ENCODE measurements around the gene PPP1R16B.

GRCh38 chr20:38935285-38935684, 129.8 kb downstream of the PPP1R16B start:
- TF ChIP-seq, protein P1, sequence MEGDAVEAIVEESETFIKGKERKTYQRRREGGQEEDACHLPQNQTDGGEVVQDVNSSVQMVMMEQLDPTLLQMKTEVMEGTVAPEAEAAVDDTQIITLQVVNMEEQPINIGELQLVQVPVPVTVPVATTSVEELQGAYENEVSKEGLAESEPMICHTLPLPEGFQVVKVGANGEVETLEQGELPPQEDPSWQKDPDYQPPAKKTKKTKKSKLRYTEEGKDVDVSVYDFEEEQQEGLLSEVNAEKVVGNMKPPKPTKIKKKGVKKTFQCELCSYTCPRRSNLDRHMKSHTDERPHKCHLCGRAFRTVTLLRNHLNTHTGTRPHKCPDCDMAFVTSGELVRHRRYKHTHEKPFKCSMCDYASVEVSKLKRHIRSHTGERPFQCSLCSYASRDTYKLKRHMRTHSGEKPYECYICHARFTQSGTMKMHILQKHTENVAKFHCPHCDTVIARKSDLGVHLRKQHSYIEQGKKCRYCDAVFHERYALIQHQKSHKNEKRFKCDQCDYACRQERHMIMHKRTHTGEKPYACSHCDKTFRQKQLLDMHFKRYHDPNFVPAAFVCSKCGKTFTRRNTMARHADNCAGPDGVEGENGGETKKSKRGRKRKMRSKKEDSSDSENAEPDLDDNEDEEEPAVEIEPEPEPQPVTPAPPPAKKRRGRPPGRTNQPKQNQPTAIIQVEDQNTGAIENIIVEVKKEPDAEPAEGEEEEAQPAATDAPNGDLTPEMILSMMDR (IDR thresholded peaks at IDR 0.05): peak in 1 of 3 experiments; percentile 16
- TF ChIP-seq POLR2A (IDR thresholded peaks at IDR 0.05): no peak
